Renal pelvis (tissue), 4 donors: ENCODE results near the gene PDE7B. TPM values are rescaled to one million over a fixed set of nuclear protein-coding genes. Genes with fewer than 3 reads are reported as not detected.

Experiments used
- DNase-seq: peaks from one replicate; pipeline ENCODE4 v3.0.0-alpha.2; 2013
- polyA plus RNA-seq, 3 donors: library from polyadenylated mRNA; unstranded; fragments of 120-200 nt; gene quantifications; one replicate each; pipeline ENCODE4 v1.2.1, GENCODE V29; 2013; ENCODE audit not compliant: insufficient read length in 3 of 3

PDE7B gene
- polyA plus RNA-seq, 3 donors, result 6.1 to 9.8 (median 8.1) TPM

GRCh38 chr6:135983093-135983492 lies 131.6 kb downstream of the PDE7B start:
- no peak for DNase-seq

DNA sequence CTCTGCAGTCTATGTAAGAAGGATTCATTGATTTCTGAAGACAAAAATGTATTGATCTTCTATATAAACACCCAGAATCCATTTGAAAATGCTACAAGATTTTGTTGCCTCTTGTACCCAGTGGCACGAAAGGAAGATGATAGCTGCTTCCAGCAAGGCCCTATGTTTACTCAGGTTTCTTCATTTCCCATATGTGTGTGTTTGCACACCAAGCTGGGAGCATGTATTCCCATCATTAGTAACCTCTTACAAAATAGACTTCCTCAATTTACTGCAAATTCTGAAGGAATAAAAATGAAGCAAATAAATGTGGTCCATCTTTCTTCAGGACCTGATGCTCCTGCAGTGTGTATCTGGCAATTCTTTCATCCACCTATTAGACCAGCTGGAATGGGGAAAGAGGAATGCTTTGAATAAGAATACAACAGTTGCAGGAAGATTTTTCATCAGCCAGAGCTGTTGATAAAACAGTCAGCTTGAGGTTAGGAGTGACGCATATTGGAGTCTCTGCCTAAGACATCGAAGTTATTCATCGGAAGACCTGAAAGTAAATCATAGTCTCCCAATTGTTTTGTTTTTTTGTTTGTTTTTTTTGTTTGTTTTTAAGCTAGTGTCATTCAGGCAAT lies 132.3 kb downstream of the PDE7B start:
- DNase-seq, result no peak

- DNase-seq, result no peak
These were observed 134.0 kb downstream of the PDE7B start for GRCh38 chr6:135985471-135985870.

DNA sequence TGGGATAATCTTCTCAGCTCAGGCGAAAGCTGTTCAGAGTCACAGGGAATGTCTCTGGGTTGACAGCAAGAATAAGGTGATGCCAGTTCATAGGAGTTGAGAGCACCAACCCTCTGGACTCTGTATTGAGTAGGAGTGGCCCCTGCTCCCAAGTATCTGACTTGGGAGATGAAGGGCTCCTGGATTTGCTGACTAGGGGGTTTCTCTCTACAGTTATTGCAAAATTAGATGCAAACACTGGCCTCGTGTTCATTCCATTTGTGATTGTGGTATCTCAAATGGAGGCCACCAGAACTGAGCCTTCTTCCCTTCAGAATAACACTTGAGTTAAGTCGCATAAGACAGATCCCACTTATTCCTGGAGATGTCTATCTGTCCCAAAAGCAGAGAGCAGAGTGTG lies 135.7 kb downstream of the PDE7B start:
- DNase-seq, result no peak

- DNase-seq, result no peak
These were observed 138.9 kb downstream of the PDE7B start for GRCh38 chr6:135990439-135990838.

GRCh38 chr6:135990855-135991464 lies 139.5 kb downstream of the PDE7B start:
- no peak for DNase-seq

GRCh38 chr6:135992739-135993138 lies 141.2 kb downstream of the PDE7B start:
- DNase-seq, result no peak

- DNase-seq, result no peak
These were observed 141.9 kb downstream of the PDE7B start for GRCh38 chr6:135993361-135993760.

DNA sequence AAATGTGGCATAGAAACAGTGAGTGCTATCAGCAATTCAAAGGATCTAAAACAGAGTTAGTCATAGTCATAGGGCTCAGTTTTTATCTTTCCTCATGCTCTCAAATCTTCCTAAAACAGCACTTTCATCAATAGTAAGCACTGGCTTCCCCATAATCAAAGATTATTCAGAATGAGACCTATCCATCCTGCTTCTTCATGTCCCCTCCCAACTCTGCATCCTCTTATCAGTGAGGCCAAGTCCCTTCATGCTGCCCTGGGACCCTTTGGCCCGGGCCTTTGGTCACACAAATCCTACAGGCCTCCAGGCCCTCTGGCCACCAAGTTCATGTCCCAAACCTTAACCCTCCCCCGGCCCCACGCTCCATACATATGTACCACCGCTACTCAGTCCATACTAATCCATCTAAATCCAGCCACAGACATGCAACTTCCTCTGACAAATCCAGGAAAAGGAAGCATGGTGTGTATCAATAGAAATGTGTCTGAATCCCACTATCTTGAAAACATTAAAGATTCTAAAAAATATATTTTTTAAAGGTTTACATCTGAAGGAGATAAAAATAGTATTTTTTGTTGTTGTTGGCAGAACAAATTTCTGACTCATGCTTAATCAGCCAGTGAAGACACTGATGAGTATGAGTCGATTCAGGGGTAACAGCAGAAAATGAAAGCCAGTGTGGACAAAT lies 143.5 kb downstream of the PDE7B start:
- no peak for DNase-seq

DNA sequence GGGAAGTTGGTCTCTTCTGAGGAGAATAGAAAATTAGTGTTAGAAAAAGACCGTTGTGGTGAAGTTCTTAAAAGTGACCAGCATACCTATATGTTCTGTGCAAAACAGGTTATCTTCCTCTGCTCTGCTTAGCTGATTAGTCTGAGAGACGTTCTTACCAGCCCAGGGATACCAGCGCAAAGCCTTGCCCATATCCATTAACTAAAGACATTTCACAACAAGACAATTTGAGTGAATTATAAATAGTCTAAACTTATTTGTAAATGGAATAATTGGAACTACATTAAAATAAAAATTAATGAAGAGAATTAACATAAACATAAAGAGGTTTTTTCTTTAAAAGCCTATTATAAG lies 144.0 kb downstream of the PDE7B start:
- DNase-seq, result no peak

GRCh38 chr6:135996668-135997067 lies 145.2 kb downstream of the PDE7B start:
- no peak for DNase-seq

GRCh38 chr6:135999393-135999792 lies 147.9 kb downstream of the PDE7B start:
- DNase-seq, result no peak

DNA sequence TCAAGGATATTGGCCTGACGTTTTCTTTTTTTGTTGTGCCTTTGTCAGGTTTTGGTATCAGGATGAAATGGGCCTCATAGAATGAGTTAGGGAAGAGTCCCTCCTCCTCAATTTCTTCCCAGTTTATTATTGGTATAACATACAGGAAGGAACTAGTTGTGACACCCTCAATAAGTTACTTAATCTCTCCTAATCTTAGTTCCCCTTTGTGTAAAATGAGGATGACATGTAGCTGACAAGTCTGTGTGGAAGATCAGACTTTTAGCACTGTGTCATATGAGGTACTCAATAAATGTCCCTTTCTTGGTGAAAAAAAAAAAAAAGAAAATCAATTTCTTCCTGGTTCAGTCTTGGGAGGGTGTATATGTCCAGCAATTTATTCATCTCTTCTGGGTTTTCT lies 155.8 kb downstream of the PDE7B start:
- no peak for DNase-seq

DNA sequence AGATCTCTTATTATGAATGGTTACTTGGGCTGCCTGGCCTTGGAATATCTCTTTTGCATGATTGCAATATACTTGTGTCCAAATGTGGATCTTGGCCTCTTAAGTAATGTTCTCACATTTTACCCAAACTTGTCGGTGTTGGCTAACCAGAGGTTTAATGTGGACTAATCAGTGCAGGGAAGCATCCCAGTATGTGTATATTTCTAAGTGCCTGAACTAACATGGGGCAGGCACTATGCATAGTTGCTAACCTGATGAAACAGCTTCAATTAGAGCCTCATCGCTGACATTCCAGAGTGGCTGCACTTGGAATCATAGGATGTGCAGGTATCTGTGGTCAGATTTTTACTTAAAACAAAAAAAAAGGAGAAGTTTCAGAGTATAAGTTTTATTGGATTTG lies 160.0 kb downstream of the PDE7B start:
- no peak for DNase-seq

DNA sequence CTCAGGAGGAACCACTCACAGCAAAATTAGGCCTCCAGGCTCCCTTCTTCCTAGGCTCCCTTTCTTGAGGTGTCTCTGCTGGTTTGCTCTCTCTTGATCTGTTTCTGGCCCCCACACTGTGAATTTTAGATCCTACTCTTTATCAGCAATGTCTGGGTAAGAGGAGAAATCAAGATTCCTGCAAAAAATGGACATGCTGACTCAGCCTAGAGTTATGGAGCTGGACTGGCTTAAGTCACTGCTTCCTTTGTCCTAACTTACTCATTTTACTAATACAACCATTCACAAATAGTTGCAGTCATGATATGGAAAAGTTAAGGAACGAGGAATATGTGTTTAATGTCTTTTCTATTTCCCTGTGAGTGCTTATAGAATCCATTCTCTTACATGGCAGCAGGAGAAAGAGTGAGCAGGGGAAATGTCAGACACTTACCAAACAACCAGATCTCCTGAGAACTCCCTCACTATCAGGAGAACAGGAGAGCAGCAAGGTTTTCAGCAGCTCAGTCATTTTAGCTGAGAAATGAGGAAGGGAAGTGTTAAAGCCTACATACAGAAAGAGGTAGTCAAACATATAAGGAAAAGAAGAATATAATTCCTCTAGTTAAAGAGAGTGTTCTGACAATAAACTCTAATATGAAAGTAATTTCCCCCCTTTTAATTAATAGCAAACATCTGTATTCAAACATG lies 160.8 kb downstream of the PDE7B start:
- no peak for DNase-seq

- no peak for DNase-seq
These were observed 161.4 kb downstream of the PDE7B start for GRCh38 chr6:136012943-136013342.

DNA sequence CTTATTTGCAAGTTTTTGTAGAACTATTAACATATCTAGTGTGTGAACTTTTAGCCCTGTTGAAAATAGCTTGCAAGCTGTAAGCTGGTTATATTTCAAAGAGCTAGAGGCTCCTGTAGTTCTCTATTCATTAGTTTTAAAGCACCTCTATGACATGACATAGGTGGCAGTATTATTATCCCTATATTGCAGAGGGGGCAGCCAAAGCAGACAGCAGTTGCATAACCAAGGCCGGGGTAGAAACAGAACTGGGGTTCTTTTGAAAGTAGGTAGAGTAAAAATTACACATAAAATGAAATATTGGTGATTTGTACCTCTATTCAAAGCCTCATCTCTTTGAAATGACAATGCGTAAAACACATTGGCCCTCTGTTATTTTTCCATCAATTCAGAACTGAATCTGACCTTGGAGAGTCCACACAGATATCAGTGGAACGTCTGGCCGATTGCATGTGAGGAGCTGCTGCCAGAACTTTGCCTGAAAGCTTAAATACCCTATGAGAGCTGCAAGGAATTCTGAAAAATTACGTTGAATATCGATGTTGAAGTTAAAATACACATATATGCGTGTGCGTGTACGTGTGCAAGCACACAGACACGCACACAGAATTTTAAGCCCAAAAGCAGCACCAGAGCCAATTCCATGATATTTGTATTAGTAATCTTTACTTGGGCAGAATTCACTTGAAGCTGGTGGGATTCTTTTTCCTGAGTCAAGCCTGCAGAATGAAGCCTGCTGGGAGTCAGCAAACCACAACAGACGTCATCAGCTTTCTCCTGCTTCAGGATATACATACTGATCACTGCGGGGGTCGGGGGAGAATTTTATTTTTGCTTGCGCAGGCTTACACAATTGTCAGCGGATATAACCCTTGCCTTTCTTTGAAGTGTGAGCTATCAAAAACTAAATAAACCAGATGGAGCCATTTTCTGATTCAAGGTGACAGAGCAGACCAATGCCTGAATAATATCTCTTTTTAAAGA lies 163.2 kb downstream of the PDE7B start:
- DNase-seq, result no peak

DNA sequence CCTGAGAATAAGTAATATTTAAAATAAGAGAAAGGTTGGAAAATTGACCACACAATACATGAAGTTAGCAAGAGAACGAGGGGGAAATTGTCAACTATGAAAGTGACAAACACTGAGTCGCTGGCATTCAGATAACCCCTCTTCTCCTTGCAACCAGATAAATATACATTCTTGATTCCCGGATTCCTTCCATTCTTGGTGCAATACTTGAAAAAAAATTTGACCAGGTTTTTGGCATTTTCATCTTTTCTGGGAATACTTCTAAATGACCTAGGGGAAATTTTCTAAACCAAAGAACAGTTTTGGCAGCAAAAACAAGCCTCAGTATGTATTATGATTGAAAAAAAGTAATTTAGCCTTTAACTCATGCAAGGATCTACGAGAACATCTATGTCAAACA lies 164.0 kb downstream of the PDE7B start:
- no peak for DNase-seq

GRCh38 chr6:136016228-136017225 lies 165.0 kb downstream of the PDE7B start:
- no peak for DNase-seq

- no peak for DNase-seq
These were observed 169.2 kb downstream of the PDE7B start for GRCh38 chr6:136020691-136021090.
